Measurements from ENCODE around the gene CLEC4M.
"Not testable (repeated sequence)": the region's sequence is repeated elsewhere in the genome, so short reads cannot be mapped to it uniquely, and the experiment has no call there.

The CLEC4M gene

GRCh38 chr19:7748171-7748570 lies 14.9 kb upstream of the CLEC4M start:
- no peak overlapping the region for H3K27ac ChIP-seq
- TF ChIP-seq ZFX (IDR thresholded peaks at IDR 0.05; ENCODE audit: borderline replicate concordance) (no peak), CTCF (IDR thresholded peaks at IDR 0.05) (no peak)

GRCh38 chr19:7748756-7749155 lies 14.3 kb upstream of the CLEC4M start:
- H3K27ac ChIP-seq, result no peak overlapping the region
- TF ChIP-seq ZFX (IDR thresholded peaks at IDR 0.05; ENCODE audit: borderline replicate concordance) (no peak), CTCF (IDR thresholded peaks at IDR 0.05) (peak; percentile 44)

DNA sequence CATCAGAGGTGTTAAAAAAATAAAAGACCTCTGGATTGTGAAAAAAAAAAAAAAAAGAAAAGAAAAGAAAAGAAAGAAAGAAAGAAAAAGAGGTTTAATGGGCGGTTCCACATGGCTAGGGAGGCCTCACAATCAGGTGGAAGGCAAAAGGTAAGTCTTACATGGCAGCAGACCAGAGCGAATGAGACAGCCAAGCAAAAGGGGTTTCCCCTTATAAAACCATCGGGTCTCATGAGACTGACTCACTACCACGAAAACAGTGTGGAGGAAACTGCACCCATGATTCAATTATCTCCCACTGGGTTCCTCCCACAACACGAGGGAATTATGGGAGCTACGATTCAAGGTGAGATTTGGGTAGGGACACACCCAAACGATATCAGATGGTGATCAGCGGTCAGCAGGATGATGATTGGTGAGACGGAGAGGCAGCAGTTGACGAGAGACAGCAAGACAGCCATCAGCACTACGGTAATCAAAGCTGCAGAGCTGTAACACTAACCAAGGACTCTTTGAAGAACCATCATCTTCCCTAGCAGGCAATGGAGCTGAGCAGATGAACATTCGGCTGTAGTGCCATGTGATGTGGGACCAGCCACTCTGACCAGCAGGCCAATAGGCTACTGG lies 11.8 kb upstream of the CLEC4M start:
- no peak overlapping the region for H3K27ac ChIP-seq
- TF ChIP-seq ZFX (IDR thresholded peaks at IDR 0.05; ENCODE audit: borderline replicate concordance) (no peak), CTCF (IDR thresholded peaks at IDR 0.05) (no peak)

DNA sequence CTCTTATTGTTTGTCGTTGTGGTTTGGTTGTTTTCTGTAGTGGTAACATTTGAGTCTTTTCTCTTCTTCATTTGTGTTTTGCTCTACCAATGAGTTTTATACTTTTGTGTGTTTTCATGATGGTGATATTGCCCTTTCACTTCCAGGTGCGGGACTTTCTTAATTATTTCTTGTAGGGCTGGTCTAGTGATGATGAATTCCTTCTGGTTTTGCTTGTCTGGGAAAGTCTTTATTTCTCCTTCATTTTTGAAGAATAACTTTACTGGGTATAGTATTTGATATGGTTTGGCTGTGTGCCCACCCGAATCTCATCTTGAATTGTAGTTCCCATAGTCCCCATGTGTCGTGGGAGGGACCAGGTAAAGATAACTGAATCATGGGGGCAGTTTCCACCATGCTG lies 6.8 kb upstream of the CLEC4M start:
- TF ChIP-seq CTCF (IDR thresholded peaks at IDR 0.05) (no peak), ZFX (IDR thresholded peaks at IDR 0.05; ENCODE audit: borderline replicate concordance) (no peak)

GRCh38 chr19:7757358-7757757 lies 5.7 kb upstream of the CLEC4M start:
- no peak overlapping the region for H3K27ac ChIP-seq
- TF ChIP-seq CTCF (IDR thresholded peaks at IDR 0.05) (no peak), ZFX (IDR thresholded peaks at IDR 0.05; ENCODE audit: borderline replicate concordance) (no peak)

More for the DNA sequence above, 6.8 kb upstream of the CLEC4M start:
- no peak overlapping the region for H3K27ac ChIP-seq

DNA sequence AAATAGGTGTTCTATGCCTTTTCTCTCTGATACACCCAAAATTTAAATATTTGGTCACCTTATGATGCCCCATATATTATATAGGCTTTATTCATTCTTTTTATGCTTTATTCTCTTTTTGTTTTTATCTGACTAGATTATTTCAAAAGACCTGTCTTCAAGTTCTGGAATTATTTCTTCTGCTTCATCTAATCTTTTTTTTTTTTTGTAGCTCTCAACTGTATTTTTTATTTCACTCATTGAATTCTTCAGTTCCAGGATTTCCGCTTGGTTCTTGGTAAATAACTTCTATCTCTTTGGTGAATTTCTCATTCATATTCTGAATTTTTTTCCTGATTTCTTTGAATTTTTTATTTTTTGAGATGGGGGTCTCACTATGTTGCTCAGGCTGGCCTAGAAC lies 3.9 kb upstream of the CLEC4M start:
- H3K27ac ChIP-seq, result no peak overlapping the region
- TF ChIP-seq CTCF (IDR thresholded peaks at IDR 0.05), result no peak
- TF ChIP-seq ZFX (IDR thresholded peaks at IDR 0.05; ENCODE audit: borderline replicate concordance), result no peak

GRCh38 chr19:7763696-7764095 lies 653 bp downstream of the CLEC4M start:
- no peak overlapping the region for H3K27ac ChIP-seq
- TF ChIP-seq ZFX (IDR thresholded peaks at IDR 0.05; ENCODE audit: borderline replicate concordance) (no peak), CTCF (IDR thresholded peaks at IDR 0.05) (no peak)

GRCh38 chr19:7764157-7764556 lies 1.1 kb downstream of the CLEC4M start:
- H3K27ac ChIP-seq, result not testable (repeated sequence)

DNA sequence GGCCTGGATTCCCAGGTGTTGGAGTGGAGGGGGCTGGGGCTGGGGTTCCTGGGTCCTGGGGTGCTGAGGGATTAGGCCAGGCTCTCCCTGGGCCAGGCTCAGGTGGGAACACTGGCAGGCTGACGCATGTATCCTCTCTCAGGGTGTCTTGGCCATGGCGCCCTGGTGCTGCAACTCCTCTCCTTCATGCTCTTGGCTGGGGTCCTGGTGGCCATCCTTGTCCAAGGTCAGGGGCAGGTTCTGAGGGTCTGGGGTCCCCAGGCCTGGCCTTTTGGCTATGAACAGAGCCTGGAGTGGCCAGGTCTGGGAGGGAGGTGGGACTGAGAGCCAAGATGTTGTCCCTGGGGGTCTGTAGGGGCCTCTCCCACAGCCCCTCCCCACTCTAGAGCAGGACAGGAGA lies 2.0 kb downstream of the CLEC4M start:
- H3K27ac ChIP-seq, result not testable (repeated sequence)
